ENCODE data around the gene NFKBIB. TPM values are rescaled to one million over a fixed set of nuclear protein-coding genes. Genes with fewer than 3 reads are reported as not detected.

NFKBIB gene
- polyA plus RNA-seq, 1 experiment, result 9.9 TPM

DNA sequence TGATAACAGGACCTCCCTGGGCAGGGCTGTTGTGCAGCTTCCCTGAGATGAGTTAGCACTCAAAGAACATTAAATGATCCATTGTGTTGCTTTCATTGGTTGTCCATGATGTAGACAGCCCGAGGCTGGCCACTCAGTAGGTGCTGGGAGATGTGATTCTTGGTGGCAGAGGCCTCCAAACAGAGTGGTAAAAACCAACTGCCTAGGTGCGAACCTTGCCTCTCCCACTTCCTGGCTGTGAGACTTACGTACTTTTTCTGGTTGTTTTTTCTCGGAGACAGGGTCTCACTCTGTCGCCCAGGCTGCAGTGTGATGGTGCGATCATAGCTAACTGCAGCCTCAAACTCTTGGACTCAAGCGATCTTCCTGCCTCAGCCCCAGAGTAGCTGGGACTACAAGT is 24.6 kb downstream of the NFKBIB start:
- ChIA-PET CTCF (no interaction called here), POLR2A (no interaction called here)
- Histone ChIP-seq H3K9me3 (ENCODE audit: control insufficient read depth, insufficient read depth, low read length) (no peaks in the 10 kb centered on the region; the same call in 1 of the 2 replicates), H3K27ac (ENCODE audit: low read depth, low read length) (no peak overlapping the region), H3K4me3 (ENCODE audit: low read depth, low read length) (no peak overlapping the region), H3K27me3 (ENCODE audit: control insufficient read depth, insufficient read depth, low read length) (no peaks in the 10 kb centered on the region)
- TF ChIP-seq, protein P1, sequence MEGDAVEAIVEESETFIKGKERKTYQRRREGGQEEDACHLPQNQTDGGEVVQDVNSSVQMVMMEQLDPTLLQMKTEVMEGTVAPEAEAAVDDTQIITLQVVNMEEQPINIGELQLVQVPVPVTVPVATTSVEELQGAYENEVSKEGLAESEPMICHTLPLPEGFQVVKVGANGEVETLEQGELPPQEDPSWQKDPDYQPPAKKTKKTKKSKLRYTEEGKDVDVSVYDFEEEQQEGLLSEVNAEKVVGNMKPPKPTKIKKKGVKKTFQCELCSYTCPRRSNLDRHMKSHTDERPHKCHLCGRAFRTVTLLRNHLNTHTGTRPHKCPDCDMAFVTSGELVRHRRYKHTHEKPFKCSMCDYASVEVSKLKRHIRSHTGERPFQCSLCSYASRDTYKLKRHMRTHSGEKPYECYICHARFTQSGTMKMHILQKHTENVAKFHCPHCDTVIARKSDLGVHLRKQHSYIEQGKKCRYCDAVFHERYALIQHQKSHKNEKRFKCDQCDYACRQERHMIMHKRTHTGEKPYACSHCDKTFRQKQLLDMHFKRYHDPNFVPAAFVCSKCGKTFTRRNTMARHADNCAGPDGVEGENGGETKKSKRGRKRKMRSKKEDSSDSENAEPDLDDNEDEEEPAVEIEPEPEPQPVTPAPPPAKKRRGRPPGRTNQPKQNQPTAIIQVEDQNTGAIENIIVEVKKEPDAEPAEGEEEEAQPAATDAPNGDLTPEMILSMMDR (IDR thresholded peaks at IDR 0.05; ENCODE audit: low read depth, low read length), result no peak
- DNase-seq (ENCODE audit: low read depth, low spot score), result no peak

DNA sequence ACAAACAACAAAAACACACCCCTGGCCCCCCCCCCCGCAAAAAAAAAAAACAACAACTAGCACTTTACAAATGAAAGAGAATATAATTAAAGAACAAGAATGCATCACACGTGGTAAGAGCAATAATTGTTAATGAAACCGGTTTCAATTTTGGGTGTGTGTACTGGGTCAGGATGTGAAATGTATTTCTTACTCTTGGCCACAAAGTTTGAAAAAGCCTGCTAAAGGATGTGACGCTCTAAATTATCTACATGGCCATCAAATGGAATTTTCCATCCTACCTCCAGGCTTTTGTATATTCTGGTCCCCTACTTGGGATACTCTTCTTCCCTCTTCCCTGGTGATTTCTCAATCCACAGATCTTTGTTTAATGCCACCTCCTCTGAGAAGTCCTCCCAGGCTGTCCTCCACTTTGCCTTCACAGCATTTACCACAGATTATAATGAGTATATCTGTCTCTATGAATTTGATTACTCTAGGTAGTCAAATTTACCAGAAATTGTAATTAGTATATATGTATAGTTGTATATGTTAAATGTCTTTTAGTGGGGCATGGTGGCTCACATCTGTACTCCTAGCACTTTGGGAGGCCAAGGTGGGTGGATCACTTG is 28.7 kb downstream of the NFKBIB start:
- Histone ChIP-seq H3K9me3 (ENCODE audit: control insufficient read depth, insufficient read depth, low read length) (no peaks in the 10 kb centered on the region; the same call in 1 of the 2 replicates), H3K27ac (ENCODE audit: low read depth, low read length) (no peak overlapping the region), H3K4me3 (ENCODE audit: low read depth, low read length) (no peak overlapping the region), H3K27me3 (ENCODE audit: control insufficient read depth, insufficient read depth, low read length) (no peaks in the 10 kb centered on the region)
- POLR2A ChIA-PET, result no interaction called here
- CTCF ChIA-PET, result interaction anchor here (0.6 to 2.9 kb wide), 8 partner anchors 11 to 539 kb away, joined by 4 to 11 read pairs (median 7); partner anchors contain the start of gene FAM98C
- no peak for DNase-seq (ENCODE audit: low read depth, low spot score)
- TF ChIP-seq, protein P1 (IDR thresholded peaks at IDR 0.05; ENCODE audit: low read depth, low read length), result no peak

DNA sequence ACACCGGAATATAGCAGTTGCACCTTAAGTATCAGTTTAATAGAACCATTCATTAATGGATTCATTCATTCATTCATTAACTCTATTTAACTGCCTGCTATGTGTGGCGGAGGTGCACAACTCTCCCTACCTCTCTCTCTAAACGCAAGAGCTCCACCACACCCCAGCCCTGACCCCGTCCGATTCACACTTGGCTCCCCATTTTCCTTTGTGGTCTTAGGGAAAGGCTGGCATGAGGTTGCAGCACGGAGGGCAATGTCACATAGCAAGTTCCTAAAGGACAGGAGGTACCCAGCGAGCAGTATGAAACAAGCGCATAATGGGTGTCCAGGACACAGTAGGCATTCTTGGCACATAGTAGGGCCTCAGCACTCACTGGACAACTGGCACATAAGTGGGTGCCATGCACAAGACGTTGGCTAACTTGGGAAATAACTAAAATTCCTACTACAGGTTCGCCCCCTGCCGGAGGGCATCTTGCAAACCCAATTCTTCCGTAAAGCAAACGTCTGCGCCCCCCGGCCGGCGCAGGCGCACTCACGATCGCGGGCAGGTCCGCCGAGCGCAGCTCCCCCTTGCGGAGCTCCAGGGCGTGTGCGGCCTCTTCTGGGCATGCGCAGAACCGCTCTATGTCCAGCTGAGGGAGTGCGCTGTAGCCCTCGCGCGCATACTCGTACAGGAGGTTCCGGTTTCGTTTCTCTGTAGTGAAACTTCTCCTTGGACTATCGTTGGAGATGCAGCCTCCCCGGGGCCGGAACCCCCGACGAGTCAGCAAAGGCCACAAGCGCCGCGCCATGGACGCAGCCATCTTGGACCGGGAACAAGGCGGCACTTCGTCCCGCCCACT is 30.4 kb downstream of the NFKBIB start, which contains the start of gene SARS2:
Gene SARS2 (minus strand): TSS at position 835 of the 847 bp plus-strand sequence. CDS start 27 bp downstream, at position 808.
- Histone ChIP-seq H3K27ac (ENCODE audit: low read depth, low read length) (peak within 1 kb of the TSS; percentile 86), H3K4me3 (ENCODE audit: low read depth, low read length) (peak within 1 kb of the TSS; percentile 99), H3K9me3 (ENCODE audit: control insufficient read depth, insufficient read depth, low read length) (peaks cover 9% of the 10 kb centered on the region), H3K27me3 (ENCODE audit: control insufficient read depth, insufficient read depth, low read length) (no peaks in the 10 kb centered on the region)
- peak; percentile 90 for DNase-seq (ENCODE audit: low read depth, low spot score)
- TF ChIP-seq, protein P1 (IDR thresholded peaks at IDR 0.05; ENCODE audit: low read depth, low read length), result peak; percentile 98
- CTCF ChIA-PET, result interaction anchor here (0.5 to 2.9 kb wide), 57 partner anchors 9 to 695 kb away, joined by 3 to 23 read pairs (median 4); partner anchors contain the start of genes ACTN4, CAPN12, FAM98C and FBXO17
- POLR2A ChIA-PET, result interaction anchor here (1.0 to 1.9 kb wide), 7 partner anchors 10 to 311 kb away, joined by 4 to 8 read pairs (median 6); partner anchors contain the start of genes ACTN4, EIF3K, HNRNPL and NFKBIB

DNA sequence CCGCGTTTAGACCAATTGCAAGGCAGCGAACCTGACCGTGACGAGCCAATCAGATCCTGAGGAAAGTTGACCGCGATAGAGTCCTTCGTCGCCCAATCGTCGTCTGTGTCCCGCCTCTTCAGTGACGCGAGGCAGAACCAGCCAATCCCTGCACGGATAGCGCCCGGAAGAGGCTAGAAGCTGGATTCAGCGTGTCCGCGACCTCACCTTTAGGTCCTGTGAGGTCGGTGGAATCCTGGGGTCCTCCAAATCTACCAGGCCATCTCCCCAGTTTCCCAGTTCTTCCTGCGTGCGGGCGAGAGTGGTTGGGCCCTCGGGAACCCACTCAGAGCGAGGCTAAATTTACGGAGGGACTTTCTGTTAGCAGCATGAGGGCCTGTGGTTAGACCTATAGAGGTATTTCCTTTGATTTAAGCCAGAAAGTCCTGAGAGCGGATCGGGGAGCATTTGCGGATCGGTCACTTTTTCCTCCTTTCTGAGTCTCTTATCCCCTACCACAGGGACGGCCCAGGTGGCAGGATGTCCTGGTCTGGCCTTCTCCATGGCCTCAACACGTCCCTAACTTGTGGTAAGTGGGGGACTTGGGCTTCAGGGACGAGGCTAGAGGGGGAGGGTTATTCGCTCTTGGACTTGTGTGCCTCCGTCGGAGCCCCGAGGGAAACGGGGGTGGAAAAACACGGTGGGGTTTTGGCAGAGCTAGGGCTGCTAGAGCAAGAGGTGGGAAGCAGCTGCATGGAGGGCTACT is 31.2 kb downstream of the NFKBIB start, which contains the start of gene MRPS12:
Gene MRPS12 (plus strand): TSS at position 169 of the 745 bp plus-strand sequence. CDS start 351 bp downstream, at position 520.
- peaks cover 10% of the 10 kb centered on the region for H3K9me3 ChIP-seq (ENCODE audit: control insufficient read depth, insufficient read depth, low read length)
- POLR2A ChIA-PET, result interaction anchor here (1.0 to 1.9 kb wide), 7 partner anchors 9 to 312 kb away, joined by 4 to 8 read pairs (median 6); partner anchors contain the start of genes ACTN4, EIF3K, HNRNPL and NFKBIB
- CTCF ChIA-PET, result interaction anchor here (0.5 to 2.9 kb wide), 49 partner anchors 8 to 696 kb away, joined by 3 to 23 read pairs (median 4); partner anchors contain the start of genes ACTN4, CAPN12, FAM98C and FBXO17
- H3K27me3 ChIP-seq (ENCODE audit: control insufficient read depth, insufficient read depth, low read length), result no peaks in the 10 kb centered on the region
- DNase-seq (ENCODE audit: low read depth, low spot score), result peak; percentile 99
- TF ChIP-seq, protein P1 (IDR thresholded peaks at IDR 0.05; ENCODE audit: low read depth, low read length), result no peak
- peak within 1 kb of the TSS; percentile 99 for H3K4me3 ChIP-seq (ENCODE audit: low read depth, low read length)
- peak within 1 kb of the TSS; percentile 86 for H3K27ac ChIP-seq (ENCODE audit: low read depth, low read length)

Data from AG04450 (cell line).